Measurements from ENCODE around the gene CCDC172. TPM values are rescaled to one million over a fixed set of nuclear protein-coding genes. Genes with fewer than 3 reads are reported as not detected.

The CCDC172 gene
- not detected for total RNA-seq

DNA sequence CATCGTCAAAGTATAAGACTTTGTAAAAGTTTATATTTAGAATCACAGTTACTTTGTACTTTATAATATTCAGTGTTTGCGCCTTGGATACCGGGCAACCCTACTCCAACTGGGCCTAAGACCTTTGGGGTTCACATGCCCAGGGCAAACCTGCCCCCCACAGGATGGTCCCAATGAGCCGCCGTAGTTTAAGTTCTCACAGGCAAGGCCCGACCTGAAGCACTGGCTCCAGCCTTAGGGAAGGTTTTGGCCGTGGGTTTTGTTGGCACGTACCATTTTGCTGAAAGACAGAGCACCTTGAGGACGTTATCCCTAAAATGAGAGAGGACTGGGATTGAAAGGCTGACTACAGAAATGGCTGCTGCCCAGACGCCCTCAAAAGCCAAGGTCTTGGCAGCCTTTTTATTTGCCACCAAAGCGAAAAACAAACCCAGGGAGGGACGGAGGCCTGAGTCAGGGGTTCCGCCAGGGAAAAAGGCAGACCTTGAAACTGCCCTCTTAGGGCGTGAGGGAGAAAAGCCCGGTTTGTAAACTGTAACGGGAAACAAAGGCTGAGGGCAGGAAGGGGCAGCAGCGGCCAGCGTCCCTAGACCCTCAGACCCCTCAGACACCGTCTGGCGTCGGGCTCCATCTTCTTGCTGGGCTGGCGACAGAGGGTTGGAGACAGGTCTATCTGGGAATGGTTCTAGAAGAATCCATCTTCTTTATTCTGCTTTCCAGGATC, at the start of gene CCDC172:
TSS of gene CCDC172 (plus strand) at position 222 of the 724 bp plus-strand sequence. CDS start 564 bp downstream, outside the sequence.
- Mint-ChIP-seq H3K9me3 (no peaks in the 10 kb centered on the region), H3K27me3 (no peaks in the 10 kb centered on the region), H3K36me3 (ENCODE audit: low read depth) (no peaks in the 10 kb centered on the region), H3K27ac (no peak within 1 kb of the TSS), H3K4me3 (no peak within 1 kb of the TSS), H3K4me1 (no peaks in the 10 kb centered on the region)
- no peak for DNase-seq
- ChIA-PET CTCF (no interaction called here), POLR2A (no interaction called here)

DNA sequence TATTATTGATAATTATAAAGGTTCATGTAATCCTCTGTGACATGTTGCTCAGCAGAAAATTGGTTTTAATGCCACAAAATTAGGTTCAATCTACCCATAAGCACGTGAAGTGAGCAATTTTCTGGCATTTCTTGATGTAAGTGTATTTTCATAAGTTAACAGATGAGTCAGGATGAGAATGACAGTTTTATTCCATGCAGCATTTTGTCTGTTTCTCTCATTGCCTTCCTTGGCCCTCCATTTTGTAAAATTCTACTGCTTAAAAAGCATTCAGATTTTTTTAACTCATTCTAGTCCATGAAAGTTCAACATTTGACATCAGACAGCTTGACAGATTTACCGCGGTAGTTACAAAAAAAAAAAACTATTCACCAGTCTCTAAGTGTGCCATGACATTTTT, 47.3 kb upstream of the CCDC172 start:
- POLR2A ChIA-PET = no interaction called here

GRCh38 chr10:116278846-116279245, 45.4 kb upstream of the CCDC172 start:
- POLR2A ChIA-PET = no interaction called here
- peaks cover 32% of the 10 kb centered on the region for H3K27me3 Mint-ChIP-seq
- H3K36me3 Mint-ChIP-seq (ENCODE audit: low read depth) = no peaks in the 10 kb centered on the region
- H3K4me1 Mint-ChIP-seq = peaks cover 5% of the 10 kb centered on the region
- H3K4me3 Mint-ChIP-seq = no peak overlapping the region
- no peaks in the 10 kb centered on the region for H3K9me3 Mint-ChIP-seq
- CTCF ChIA-PET = no interaction called here
- no peak for DNase-seq
- no peak overlapping the region for H3K27ac Mint-ChIP-seq

More for the DNA sequence above, 47.3 kb upstream of the CCDC172 start:
- Mint-ChIP-seq H3K27me3 (peaks cover 47% of the 10 kb centered on the region), H3K4me1 (peaks cover 10% of the 10 kb centered on the region), H3K4me3 (no peak overlapping the region), H3K9me3 (no peaks in the 10 kb centered on the region), H3K36me3 (ENCODE audit: low read depth) (peaks cover 1% of the 10 kb centered on the region), H3K27ac (no peak overlapping the region)
- no peak for DNase-seq
- CTCF ChIA-PET = no interaction called here

- peaks cover 11% of the 10 kb centered on the region for H3K27me3 Mint-ChIP-seq
- no peaks in the 10 kb centered on the region for H3K9me3 Mint-ChIP-seq
- no peaks in the 10 kb centered on the region for H3K36me3 Mint-ChIP-seq (ENCODE audit: low read depth)
- no peak for DNase-seq
- CTCF ChIA-PET = no interaction called here
- H3K27ac Mint-ChIP-seq = no peak overlapping the region
- POLR2A ChIA-PET = no interaction called here
- no peak overlapping the region for H3K4me3 Mint-ChIP-seq
- peaks cover 2% of the 10 kb centered on the region for H3K4me1 Mint-ChIP-seq
Measured at GRCh38 chr10:116281775-116282174, 42.5 kb upstream of the CCDC172 start.

DNA sequence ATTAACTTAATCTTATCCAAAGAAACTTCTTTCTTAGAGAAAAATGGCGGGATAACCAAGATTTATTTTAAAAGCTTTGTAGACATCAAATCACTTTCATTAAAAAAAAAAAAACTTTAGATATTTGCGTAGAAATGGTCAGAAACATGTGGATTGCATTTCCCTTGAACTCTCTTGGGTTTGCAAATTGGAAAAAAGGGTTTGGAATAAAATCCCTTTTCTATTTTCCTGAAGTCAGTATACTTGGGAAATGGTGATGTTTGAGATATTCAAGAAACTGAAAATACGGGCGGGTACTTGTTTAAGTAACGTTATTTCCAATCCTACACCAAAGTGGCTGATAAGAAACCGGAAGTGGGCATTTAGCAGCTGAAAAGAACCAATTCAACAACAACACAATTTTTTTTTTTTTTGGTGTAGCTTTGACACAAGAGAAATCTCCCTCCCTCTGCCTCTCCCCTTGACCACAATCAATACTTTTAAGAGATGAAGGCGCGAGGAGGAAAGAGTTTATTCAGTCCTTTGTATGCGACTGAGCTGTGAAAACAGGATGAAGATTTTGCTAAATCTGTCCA, 37.5 kb upstream of the CCDC172 start:
- ChIA-PET POLR2A (no interaction called here), CTCF (no interaction called here)
- Mint-ChIP-seq H3K27ac (no peak overlapping the region), H3K27me3 (peaks cover 6% of the 10 kb centered on the region), H3K4me1 (peaks cover 7% of the 10 kb centered on the region), H3K4me3 (no peak overlapping the region), H3K9me3 (no peaks in the 10 kb centered on the region), H3K36me3 (ENCODE audit: low read depth) (no peaks in the 10 kb centered on the region)
- no peak for DNase-seq

GRCh38 chr10:116287906-116288501, 36.2 kb upstream of the CCDC172 start:
- H3K9me3 Mint-ChIP-seq = no peaks in the 10 kb centered on the region
- peaks cover 7% of the 10 kb centered on the region for H3K4me1 Mint-ChIP-seq
- CTCF ChIA-PET = no interaction called here
- no peaks in the 10 kb centered on the region for H3K36me3 Mint-ChIP-seq (ENCODE audit: low read depth)
- peaks cover 6% of the 10 kb centered on the region for H3K27me3 Mint-ChIP-seq
- H3K27ac Mint-ChIP-seq = no peak overlapping the region
- POLR2A ChIA-PET = no interaction called here
- H3K4me3 Mint-ChIP-seq = no peak overlapping the region
- peak; percentile 43 for DNase-seq

- ChIA-PET CTCF (no interaction called here), POLR2A (no interaction called here)
- no peaks in the 10 kb centered on the region for H3K9me3 Mint-ChIP-seq
- H3K27me3 Mint-ChIP-seq = peaks cover 6% of the 10 kb centered on the region
- no peaks in the 10 kb centered on the region for H3K36me3 Mint-ChIP-seq (ENCODE audit: low read depth)
- no peak for DNase-seq
- no peak overlapping the region for H3K4me3 Mint-ChIP-seq
- peaks cover 7% of the 10 kb centered on the region for H3K4me1 Mint-ChIP-seq
- H3K27ac Mint-ChIP-seq = no peak overlapping the region
Measured at GRCh38 chr10:116289652-116290051, 34.6 kb upstream of the CCDC172 start.

DNA sequence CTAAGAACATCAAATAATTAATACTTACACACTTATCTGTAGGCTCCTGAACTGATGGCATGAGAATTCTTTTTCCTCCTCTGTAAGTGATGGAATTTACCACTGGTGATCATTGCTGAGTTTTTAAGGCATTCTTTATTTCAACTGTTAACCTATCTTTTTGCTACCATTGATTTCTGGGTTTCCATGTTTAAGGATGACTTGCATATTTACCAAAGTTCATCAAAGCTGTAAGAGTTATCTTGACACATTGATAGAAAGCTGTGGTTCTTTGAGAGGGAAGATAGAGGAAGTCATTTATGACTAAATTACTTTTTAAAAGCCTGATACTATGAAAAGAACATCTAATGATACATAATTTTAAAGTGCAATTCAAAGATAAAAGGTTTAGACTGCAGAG, 31.8 kb upstream of the CCDC172 start:
- Mint-ChIP-seq H3K9me3 (no peaks in the 10 kb centered on the region), H3K27ac (no peak overlapping the region), H3K36me3 (ENCODE audit: low read depth) (no peaks in the 10 kb centered on the region), H3K27me3 (no peaks in the 10 kb centered on the region), H3K4me3 (no peak overlapping the region), H3K4me1 (no peaks in the 10 kb centered on the region)
- DNase-seq = no peak
- ChIA-PET CTCF (no interaction called here), POLR2A (no interaction called here)

DNA sequence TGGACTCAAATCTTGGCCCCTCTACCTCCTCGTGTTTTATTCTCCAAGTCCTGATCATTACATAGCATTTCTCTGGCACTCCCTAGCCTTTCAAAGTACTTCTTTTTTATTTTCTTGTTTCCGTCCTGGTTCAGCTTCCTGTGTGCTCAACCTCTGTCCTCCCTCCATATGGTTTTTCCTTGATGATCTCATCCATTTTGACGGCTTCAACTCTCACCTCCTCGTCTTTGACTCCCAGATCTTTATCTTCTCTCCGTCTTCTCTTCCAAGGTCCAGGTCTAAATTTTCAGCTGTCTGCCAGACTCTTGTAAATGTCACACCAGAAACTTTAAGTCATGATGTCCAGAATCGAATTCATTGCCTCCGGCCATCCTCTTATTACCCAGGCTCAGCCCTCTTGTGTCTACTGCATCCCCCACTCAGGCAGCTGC, 27.9 kb upstream of the CCDC172 start:
- H3K9me3 Mint-ChIP-seq = no peaks in the 10 kb centered on the region

DNA sequence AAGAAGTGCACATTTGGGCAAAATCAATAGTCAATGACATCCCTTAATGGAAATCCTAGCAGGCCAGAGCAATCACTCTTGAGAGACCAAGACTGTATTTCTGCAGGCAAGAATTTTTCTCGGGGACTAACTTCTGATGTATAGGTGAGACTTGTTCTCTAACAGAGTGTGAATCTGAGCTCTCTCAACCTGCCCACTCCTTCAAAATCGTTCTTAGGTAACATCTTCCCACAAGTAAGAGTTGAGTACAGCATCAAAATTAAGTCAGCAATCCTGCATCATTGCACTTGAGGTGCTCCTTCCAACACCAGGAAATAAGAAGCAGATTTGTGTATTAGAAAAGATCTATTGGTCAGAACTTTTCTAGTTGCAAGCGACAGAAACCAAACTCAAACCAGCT, 25.7 kb upstream of the CCDC172 start:
- Mint-ChIP-seq H3K27me3 (no peaks in the 10 kb centered on the region), H3K4me3 (no peak overlapping the region), H3K27ac (no peak overlapping the region), H3K36me3 (ENCODE audit: low read depth) (no peaks in the 10 kb centered on the region), H3K9me3 (no peaks in the 10 kb centered on the region), H3K4me1 (no peaks in the 10 kb centered on the region)
- no peak for DNase-seq
- CTCF ChIA-PET = no interaction called here
- POLR2A ChIA-PET = no interaction called here

More for the DNA sequence above, 27.9 kb upstream of the CCDC172 start:
- H3K4me3 Mint-ChIP-seq = no peak overlapping the region
- H3K27me3 Mint-ChIP-seq = no peaks in the 10 kb centered on the region
- ChIA-PET CTCF (no interaction called here), POLR2A (no interaction called here)
- H3K27ac Mint-ChIP-seq = no peak overlapping the region
- H3K36me3 Mint-ChIP-seq (ENCODE audit: low read depth) = no peaks in the 10 kb centered on the region
- no peak for DNase-seq
- no peaks in the 10 kb centered on the region for H3K4me1 Mint-ChIP-seq

DNA sequence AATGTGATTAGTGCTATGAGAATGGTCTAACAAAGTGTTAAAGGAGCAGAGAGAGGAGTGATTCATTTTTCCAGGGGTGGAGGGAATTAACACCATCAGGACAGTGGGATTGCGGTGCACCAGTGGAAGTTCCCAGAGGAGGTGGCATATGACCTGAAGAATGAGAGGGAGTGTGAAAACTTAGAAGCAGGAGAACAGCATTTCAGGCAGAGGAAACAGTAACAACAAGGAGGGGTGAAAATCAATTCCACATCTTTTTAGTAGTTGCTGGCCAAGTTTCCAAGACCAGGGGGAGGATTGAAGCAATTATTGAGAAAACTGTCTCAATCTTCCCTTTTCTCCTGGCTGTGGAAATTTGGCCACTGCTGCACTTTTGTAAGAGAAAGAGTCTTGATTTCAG, 23.7 kb upstream of the CCDC172 start:
- POLR2A ChIA-PET = no interaction called here
- Mint-ChIP-seq H3K27me3 (no peaks in the 10 kb centered on the region), H3K36me3 (ENCODE audit: low read depth) (no peaks in the 10 kb centered on the region), H3K4me1 (no peaks in the 10 kb centered on the region), H3K4me3 (no peak overlapping the region), H3K9me3 (no peaks in the 10 kb centered on the region), H3K27ac (no peak overlapping the region)
- CTCF ChIA-PET = no interaction called here
- DNase-seq = no peak

DNA sequence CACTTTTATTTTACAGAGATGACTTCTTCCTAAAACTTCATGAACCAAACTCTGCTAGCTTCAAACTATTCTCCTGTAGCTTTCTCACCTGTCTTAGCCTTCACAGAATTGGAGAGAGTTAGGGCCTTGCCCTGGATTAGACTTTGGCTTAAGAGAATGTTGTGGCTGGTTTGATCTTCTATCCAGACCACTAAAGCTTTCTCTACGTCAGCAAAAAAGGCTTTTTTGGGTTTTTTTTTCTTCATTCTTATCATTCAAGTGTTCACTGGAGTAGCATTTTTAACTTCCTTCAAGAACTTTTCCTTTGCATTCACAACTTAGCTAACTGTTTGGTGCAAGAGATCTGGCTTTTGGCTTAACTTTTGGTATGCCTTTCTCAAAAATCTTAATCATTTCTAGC, 19.3 kb upstream of the CCDC172 start:
- POLR2A ChIA-PET = no interaction called here
- no peak overlapping the region for H3K4me3 Mint-ChIP-seq
- H3K9me3 Mint-ChIP-seq = no peaks in the 10 kb centered on the region

GRCh38 chr10:116306847-116307246, 17.4 kb upstream of the CCDC172 start:
- no peaks in the 10 kb centered on the region for H3K9me3 Mint-ChIP-seq
- no peak overlapping the region for H3K4me3 Mint-ChIP-seq
- POLR2A ChIA-PET = no interaction called here
- no peaks in the 10 kb centered on the region for H3K4me1 Mint-ChIP-seq
- DNase-seq = no peak
- no peaks in the 10 kb centered on the region for H3K36me3 Mint-ChIP-seq (ENCODE audit: low read depth)
- CTCF ChIA-PET = no interaction called here
- H3K27me3 Mint-ChIP-seq = no peaks in the 10 kb centered on the region
- H3K27ac Mint-ChIP-seq = no peak overlapping the region

More for the DNA sequence above, 19.3 kb upstream of the CCDC172 start:
- CTCF ChIA-PET = no interaction called here
- Mint-ChIP-seq H3K4me1 (no peaks in the 10 kb centered on the region), H3K27me3 (no peaks in the 10 kb centered on the region), H3K27ac (no peak overlapping the region), H3K36me3 (ENCODE audit: low read depth) (no peaks in the 10 kb centered on the region)
- no peak for DNase-seq

DNA sequence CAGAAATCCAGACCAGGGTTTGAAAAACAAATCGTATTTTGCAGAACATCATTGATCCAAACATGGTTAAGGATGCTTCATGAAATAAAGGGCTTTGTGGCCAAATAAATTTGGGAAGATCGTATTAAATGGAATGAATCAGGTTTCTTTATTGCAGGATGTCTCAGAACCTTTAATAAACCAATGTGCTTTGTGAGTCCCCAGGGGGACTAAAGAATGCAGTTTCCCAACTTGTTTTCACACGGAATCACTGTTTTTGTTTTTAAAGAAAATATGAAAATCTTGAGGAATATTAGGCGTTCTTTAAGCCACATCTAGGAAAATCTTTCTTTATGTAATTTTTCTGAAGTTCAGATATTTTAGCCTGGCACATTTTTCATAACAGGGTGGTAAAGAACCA, 16.8 kb upstream of the CCDC172 start:
- no peak for DNase-seq
- Mint-ChIP-seq H3K4me1 (no peaks in the 10 kb centered on the region), H3K27ac (no peak overlapping the region), H3K9me3 (no peaks in the 10 kb centered on the region), H3K4me3 (no peak overlapping the region), H3K36me3 (ENCODE audit: low read depth) (no peaks in the 10 kb centered on the region), H3K27me3 (no peaks in the 10 kb centered on the region)
- ChIA-PET CTCF (no interaction called here), POLR2A (no interaction called here)
